Cardiac muscle cell (in vitro differentiated cells and primary cell): ENCODE results near the gene NAIF1. TPM values are rescaled to one million over a fixed set of nuclear protein-coding genes. Genes with fewer than 3 reads are reported as not detected.

Source experiments
- DNase-seq, 2 donors: peaks; one replicate each; pipeline versions ENCODE4 v3.0.0 to v3.0.0-alpha.2; 2010 to 2017; ENCODE audit warnings: low read depth in 1 of 2, low spot score in 1 of 2
- H3K27ac ChIP-seq: fragments of 200-600 bp; sonication (generic); 2 replicates; pipeline ENCODE4 v1.5.1; 2016
- H3K27me3 ChIP-seq: fragments of 200-600 bp; sonication (generic); 2 replicates; pipeline ENCODE4 v1.6.0; 2016; ENCODE audit warnings: control low read depth
- H3K36me3 ChIP-seq: fragments of 200-600 bp; sonication (generic); 2 replicates; pipeline ENCODE4 v1.5.1; 2016; ENCODE audit warnings: control low read depth
- H3K4me1 ChIP-seq: fragments of 200-600 bp; sonication (generic); 2 replicates; pipeline ENCODE4 v1.8.1; 2017; ENCODE audit warnings: low read depth, mild to moderate bottlenecking, mixed run types
- H3K4me3 ChIP-seq: fragments of 200-600 bp; sonication (generic); 2 replicates; pipeline ENCODE4 v1.5.1; 2016; ENCODE audit warnings: mild to moderate bottlenecking
- H3K9me3 ChIP-seq: fragments of 200-600 bp; sonication (generic); 2 replicates; pipeline ENCODE4 v1.5.1; 2017; ENCODE audit warnings: low read depth, mild to moderate bottlenecking, control low read depth
- polyA plus RNA-seq: library from polyadenylated mRNA; unstranded; fragments of >200 nt; fragmentation: Nextera tagmentation; extraction: Ambion mirVana; gene quantifications from 2 replicates; pipeline ENCODE4 v1.2.1, GENCODE V29; 2016
- total RNA-seq: library from RNA; depleted of rRNA; stranded (reverse); fragments of >200 nt; gene quantifications from 2 replicates; pipeline ENCODE4 v1.2.3, GENCODE V29; 2016
- TF ChIP-seq, protein P1 (sequence below): IDR thresholded peaks from 2 replicates; pipeline ENCODE4 v1.5.1; 2012; ENCODE audit warnings: low read depth, mild to moderate bottlenecking, low read length

NAIF1 gene
- total and polyA plus RNA-seq, 2 experiments from 2014 or later: 6.9 to 9.4 TPM

DNA sequence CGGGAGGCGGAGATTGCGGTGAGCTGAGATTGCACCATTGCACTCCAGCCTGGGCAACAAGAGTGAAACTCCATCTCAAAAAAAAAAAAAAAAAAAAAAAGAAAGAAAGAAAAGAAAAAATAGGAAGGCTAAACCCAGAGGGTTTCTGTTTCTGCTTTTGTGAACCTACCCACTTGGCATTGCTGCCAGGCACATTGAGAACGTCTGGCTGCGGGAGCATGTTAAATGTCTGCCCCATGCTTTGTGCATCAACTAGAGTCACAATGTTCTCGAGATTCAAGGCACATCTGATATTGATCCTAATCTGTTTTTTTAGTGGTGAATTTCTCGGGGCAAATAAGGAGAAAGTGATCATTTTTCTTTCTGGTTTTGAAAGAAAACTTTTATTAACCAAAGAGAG is 3.8 kb upstream of the NAIF1 start:
- H3K4me1 ChIP-seq: peaks cover 37% of the 10 kb centered on the region
- H3K27ac ChIP-seq: no peak overlapping the region
- H3K27me3 ChIP-seq: no peaks in the 10 kb centered on the region
- no peaks in the 10 kb centered on the region for H3K36me3 ChIP-seq
- DNase-seq: no peak
- H3K9me3 ChIP-seq: no peaks in the 10 kb centered on the region
- TF ChIP-seq, protein P1, sequence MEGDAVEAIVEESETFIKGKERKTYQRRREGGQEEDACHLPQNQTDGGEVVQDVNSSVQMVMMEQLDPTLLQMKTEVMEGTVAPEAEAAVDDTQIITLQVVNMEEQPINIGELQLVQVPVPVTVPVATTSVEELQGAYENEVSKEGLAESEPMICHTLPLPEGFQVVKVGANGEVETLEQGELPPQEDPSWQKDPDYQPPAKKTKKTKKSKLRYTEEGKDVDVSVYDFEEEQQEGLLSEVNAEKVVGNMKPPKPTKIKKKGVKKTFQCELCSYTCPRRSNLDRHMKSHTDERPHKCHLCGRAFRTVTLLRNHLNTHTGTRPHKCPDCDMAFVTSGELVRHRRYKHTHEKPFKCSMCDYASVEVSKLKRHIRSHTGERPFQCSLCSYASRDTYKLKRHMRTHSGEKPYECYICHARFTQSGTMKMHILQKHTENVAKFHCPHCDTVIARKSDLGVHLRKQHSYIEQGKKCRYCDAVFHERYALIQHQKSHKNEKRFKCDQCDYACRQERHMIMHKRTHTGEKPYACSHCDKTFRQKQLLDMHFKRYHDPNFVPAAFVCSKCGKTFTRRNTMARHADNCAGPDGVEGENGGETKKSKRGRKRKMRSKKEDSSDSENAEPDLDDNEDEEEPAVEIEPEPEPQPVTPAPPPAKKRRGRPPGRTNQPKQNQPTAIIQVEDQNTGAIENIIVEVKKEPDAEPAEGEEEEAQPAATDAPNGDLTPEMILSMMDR: no peak
- no peak overlapping the region for H3K4me3 ChIP-seq

DNA sequence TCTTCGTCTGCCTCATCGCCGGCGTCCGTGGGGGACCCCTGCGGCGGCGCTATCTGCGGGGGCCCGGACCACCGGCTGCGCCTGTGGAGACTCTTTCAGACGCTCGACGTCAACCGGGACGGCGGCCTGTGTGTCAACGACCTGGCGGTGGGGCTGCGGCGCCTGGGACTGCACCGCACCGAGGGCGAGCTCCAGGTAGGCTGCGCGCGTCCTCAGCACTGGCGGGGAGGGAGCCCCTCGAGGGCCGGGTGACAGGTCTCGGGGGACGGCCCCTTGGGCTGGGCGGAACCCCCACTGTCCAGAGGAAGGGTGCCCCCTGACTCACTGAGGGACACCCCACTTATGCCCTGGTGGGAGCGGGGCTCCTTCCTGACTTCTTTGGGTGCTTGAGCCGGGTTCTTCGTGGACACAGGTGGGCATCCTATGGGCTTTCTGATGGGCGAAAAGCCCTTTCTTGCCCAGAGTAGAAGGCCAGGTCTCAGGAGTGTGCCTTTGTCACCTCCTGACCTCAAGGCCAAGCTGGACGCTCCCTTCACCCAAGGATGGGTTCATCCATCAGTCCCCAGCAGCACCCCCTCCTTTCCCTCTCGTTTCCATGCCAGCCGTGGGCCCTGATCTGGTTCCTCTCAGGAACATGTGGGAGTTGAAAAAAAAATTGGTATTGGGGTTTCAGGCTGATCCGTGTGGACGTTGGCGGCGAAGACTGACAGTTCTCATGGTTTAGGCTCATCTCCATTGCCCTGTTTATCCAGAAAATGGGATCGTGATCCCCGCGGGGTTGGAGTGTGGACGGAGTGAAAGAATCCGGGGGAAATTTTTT is 1.5 kb upstream of the NAIF1 start:
- H3K27me3 ChIP-seq: no peaks in the 10 kb centered on the region
- no peaks in the 10 kb centered on the region for H3K9me3 ChIP-seq
- H3K4me1 ChIP-seq: peaks cover 34% of the 10 kb centered on the region
- H3K4me3 ChIP-seq: peak overlapping the region; percentile 96
- TF ChIP-seq, protein P1: no peak
- H3K27ac ChIP-seq: peak overlapping the region; percentile 86
- H3K36me3 ChIP-seq: no peaks in the 10 kb centered on the region
- DNase-seq: no peak

DNA sequence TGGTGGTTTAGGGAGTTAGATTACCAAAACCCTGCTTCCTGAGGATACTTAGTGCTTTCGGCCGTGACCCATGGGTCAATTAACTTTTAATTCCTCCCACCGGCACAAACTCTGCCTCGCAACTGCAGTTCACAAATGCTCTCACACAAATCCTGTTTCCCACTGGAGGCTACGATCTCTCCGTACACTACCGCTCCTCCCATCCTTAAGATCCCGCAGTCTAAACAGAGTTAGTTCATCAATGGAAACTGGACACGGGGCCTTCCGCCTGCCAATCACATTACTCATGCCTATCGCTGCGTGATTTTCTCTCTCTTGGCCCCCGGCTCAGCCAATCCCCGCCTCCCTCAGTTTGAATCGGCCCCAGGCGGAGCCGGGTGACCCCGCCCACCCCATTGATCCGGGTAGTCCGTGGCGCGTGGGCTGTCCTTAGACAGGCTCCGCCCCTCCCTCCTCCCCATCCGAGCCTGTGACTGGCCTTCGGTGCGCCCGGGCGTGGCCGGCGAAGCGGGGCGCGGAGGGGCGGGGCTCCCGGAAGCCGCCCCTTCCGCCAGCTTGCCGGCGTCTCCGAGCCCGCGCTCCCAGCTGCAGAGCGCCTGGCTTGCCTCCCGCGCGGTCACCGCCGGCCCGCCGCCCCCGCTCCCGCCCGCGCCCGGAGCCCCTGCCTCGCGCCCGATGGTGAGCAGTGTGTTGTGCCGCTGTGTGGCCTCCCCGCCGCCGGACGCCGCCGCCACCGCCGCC is 695 bp upstream of the NAIF1 start, which contains the start of gene SLC25A25:
SLC25A25 (plus strand) TSS at position 588 of the 741 bp plus-strand sequence; CDS start at position 676, 88 bp downstream.
- peak; percentile 100 for DNase-seq
- TF ChIP-seq, protein P1: no peak
- peak within 1 kb of the TSS; percentile 98 for H3K27ac ChIP-seq
- no peaks in the 10 kb centered on the region for H3K36me3 ChIP-seq
- peaks cover 26% of the 10 kb centered on the region for H3K4me1 ChIP-seq
- no peaks in the 10 kb centered on the region for H3K27me3 ChIP-seq
- no peaks in the 10 kb centered on the region for H3K9me3 ChIP-seq
- H3K4me3 ChIP-seq: peak within 1 kb of the TSS; percentile 96

DNA sequence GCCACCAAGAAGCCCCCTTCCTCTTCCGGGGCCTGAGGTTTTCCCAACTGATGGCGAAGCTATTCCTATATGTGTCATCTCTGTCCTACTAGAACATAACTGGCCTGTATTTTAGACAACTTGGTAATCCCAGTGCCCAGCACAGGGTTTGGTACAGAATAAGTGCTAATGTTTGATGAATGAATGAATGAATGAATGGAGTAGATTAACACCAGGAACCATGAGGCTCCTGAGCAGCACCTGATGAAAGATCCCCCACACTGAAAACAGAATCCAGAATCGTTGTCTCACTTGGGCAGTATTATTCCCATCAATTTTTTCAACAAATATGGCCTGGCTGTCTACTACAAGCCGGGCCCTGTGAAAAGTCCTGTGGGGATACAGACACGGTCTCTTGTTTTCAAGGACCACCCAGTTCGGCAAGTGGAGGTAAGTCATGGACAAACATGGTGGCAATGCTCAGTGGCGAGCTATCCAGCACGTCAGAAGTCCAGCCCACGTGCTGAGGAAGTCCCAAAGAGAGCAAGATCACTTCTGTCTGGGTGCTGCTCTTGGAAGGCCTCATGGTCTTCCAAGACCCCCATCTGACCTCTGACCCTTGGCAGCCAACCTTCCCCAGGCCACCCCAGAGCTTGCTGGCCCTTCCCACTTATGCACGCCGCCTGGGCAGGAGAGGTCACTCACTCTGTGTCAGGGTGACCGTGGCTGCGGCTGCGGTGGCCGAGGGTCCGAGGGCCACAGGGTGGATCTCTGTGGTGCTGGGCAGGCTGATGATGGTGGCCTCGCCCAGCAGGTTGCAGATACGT is 1.0 kb downstream of the NAIF1 start:
- DNase-seq: no peak
- Histone ChIP-seq H3K36me3 (no peaks in the 10 kb centered on the region), H3K4me1 (peaks cover 13% of the 10 kb centered on the region), H3K4me3 (no peak overlapping the region), H3K27me3 (no peaks in the 10 kb centered on the region), H3K9me3 (no peaks in the 10 kb centered on the region), H3K27ac (no peak overlapping the region)
- TF ChIP-seq, protein P1: no peak
